ENCODE measurements around the gene MAP3K2. TPM values are rescaled to one million over a fixed set of nuclear protein-coding genes. Genes with fewer than 3 reads are reported as not detected.

Gene MAP3K2
- total RNA-seq, 1 donor from 2014 or later: 62.2 TPM

GRCh38 chr2:127386246-127386645, 1.5 kb downstream of the MAP3K2 start:
- Histone ChIP-seq H2AFZ (ENCODE audit: low read depth, low read length) (no peak overlapping the region), H3K9me3 (ENCODE audit: insufficient read depth, low read depth, low read length) (no peaks in the 10 kb centered on the region), H3K79me2 (ENCODE audit: insufficient read depth, low read length) (peaks cover 60% of the 10 kb centered on the region), H3K9ac (ENCODE audit: low read length) (peak overlapping the region; percentile 98), H3K4me1 (ENCODE audit: insufficient read depth, low read length) (peaks cover 18% of the 10 kb centered on the region), H3K27me3 (ENCODE audit: insufficient read depth, low read length) (no peaks in the 10 kb centered on the region), H3K36me3 (ENCODE audit: insufficient read depth, low read length) (no peaks in the 10 kb centered on the region), H3K27ac (ENCODE audit: low read depth, low read length) (no peak overlapping the region), H4K20me1 (ENCODE audit: insufficient read depth, low read length) (peaks cover 48% of the 10 kb centered on the region), H3K4me2 (ENCODE audit: low read length) (peak overlapping the region; percentile 88), H3K4me3 (ENCODE audit: insufficient read depth, low read depth, low read length) (peak overlapping the region; percentile 82)
- Mint-ChIP-seq H3K36me3 (ENCODE audit: low read depth, unreplicated experiment) (peaks cover 1% of the 10 kb centered on the region), H3K27ac (ENCODE audit: unreplicated experiment) (peak overlapping the region; percentile 3), H3K9me3 (ENCODE audit: unreplicated experiment) (no peaks in the 10 kb centered on the region), H3K4me3 (ENCODE audit: unreplicated experiment) (peak overlapping the region; percentile 94), H3K27me3 (ENCODE audit: low read depth, unreplicated experiment) (no peaks in the 10 kb centered on the region), H3K4me1 (ENCODE audit: low read depth, unreplicated experiment) (peaks cover 39% of the 10 kb centered on the region)
- TF ChIP-seq EZH2 (IDR thresholded peaks at IDR 0.05; ENCODE audit: insufficient read depth, low read length): no peak
- TF ChIP-seq, protein P1, sequence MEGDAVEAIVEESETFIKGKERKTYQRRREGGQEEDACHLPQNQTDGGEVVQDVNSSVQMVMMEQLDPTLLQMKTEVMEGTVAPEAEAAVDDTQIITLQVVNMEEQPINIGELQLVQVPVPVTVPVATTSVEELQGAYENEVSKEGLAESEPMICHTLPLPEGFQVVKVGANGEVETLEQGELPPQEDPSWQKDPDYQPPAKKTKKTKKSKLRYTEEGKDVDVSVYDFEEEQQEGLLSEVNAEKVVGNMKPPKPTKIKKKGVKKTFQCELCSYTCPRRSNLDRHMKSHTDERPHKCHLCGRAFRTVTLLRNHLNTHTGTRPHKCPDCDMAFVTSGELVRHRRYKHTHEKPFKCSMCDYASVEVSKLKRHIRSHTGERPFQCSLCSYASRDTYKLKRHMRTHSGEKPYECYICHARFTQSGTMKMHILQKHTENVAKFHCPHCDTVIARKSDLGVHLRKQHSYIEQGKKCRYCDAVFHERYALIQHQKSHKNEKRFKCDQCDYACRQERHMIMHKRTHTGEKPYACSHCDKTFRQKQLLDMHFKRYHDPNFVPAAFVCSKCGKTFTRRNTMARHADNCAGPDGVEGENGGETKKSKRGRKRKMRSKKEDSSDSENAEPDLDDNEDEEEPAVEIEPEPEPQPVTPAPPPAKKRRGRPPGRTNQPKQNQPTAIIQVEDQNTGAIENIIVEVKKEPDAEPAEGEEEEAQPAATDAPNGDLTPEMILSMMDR (IDR thresholded peaks at IDR 0.05; ENCODE audit: insufficient read depth, low read depth, low read length): no peak
- DNase-seq (ENCODE audit: low read depth) (no peak), FAIRE-seq (no peak)

DNA sequence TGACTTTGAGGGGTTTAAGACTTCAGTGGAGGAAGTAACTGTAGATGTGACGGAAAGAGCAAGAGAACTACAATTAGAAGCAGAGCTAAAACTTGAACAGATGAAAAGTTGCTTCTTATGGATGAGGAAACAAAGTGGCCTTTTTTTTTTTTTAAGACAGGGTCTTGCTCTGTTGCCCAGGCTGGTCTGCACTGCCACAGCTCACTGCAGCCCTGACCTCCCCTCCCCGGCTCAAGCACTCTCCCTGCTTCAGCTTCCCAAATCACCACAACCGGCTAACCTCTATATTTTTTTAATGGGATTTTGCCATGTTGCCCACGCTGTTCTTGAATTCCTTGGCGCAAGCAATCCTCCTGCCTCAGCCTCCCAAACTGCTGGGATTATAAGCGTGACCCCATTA, 3.2 kb downstream of the MAP3K2 start:
- Mint-ChIP-seq H3K4me3 (ENCODE audit: unreplicated experiment) (peak overlapping the region; percentile 84), H3K27me3 (ENCODE audit: low read depth, unreplicated experiment) (no peaks in the 10 kb centered on the region), H3K9me3 (ENCODE audit: unreplicated experiment) (no peaks in the 10 kb centered on the region), H3K4me1 (ENCODE audit: low read depth, unreplicated experiment) (peaks cover 34% of the 10 kb centered on the region), H3K27ac (ENCODE audit: unreplicated experiment) (no peak overlapping the region), H3K36me3 (ENCODE audit: low read depth, unreplicated experiment) (no peaks in the 10 kb centered on the region)
- no peak overlapping the region for H3K9ac ChIP-seq (ENCODE audit: low read length)
- peaks cover 65% of the 10 kb centered on the region for H4K20me1 ChIP-seq (ENCODE audit: insufficient read depth, low read length)
- no peaks in the 10 kb centered on the region for H3K27me3 ChIP-seq (ENCODE audit: insufficient read depth, low read length)
- H3K4me3 ChIP-seq (ENCODE audit: insufficient read depth, low read depth, low read length): no peak overlapping the region
- FAIRE-seq (no peak), DNase-seq (ENCODE audit: low read depth) (no peak)
- H3K4me2 ChIP-seq (ENCODE audit: low read length): peak overlapping the region; percentile 33
- no peak overlapping the region for H3K27ac ChIP-seq (ENCODE audit: low read depth, low read length)
- TF ChIP-seq, protein P1 (IDR thresholded peaks at IDR 0.05; ENCODE audit: insufficient read depth, low read depth, low read length): no peak
- TF ChIP-seq EZH2 (IDR thresholded peaks at IDR 0.05; ENCODE audit: insufficient read depth, low read length): no peak
- H2AFZ ChIP-seq (ENCODE audit: low read depth, low read length): no peak overlapping the region
- H3K4me1 ChIP-seq (ENCODE audit: insufficient read depth, low read length): peaks cover 18% of the 10 kb centered on the region
- no peaks in the 10 kb centered on the region for H3K9me3 ChIP-seq (ENCODE audit: insufficient read depth, low read depth, low read length)
- H3K79me2 ChIP-seq (ENCODE audit: insufficient read depth, low read length): peaks cover 77% of the 10 kb centered on the region
- no peaks in the 10 kb centered on the region for H3K36me3 ChIP-seq (ENCODE audit: insufficient read depth, low read length)

GRCh38 chr2:127382831-127383230, 4.9 kb downstream of the MAP3K2 start:
- H2AFZ ChIP-seq (ENCODE audit: low read depth, low read length): no peak overlapping the region
- no peak overlapping the region for H3K27ac ChIP-seq (ENCODE audit: low read depth, low read length)
- H3K27me3 ChIP-seq (ENCODE audit: insufficient read depth, low read length): no peaks in the 10 kb centered on the region
- no peak overlapping the region for H3K9ac ChIP-seq (ENCODE audit: low read length)
- FAIRE-seq (no peak), DNase-seq (ENCODE audit: low read depth) (no peak)
- H3K4me3 ChIP-seq (ENCODE audit: insufficient read depth, low read depth, low read length): no peak overlapping the region
- H4K20me1 ChIP-seq (ENCODE audit: insufficient read depth, low read length): peaks cover 71% of the 10 kb centered on the region
- H3K36me3 Mint-ChIP-seq (ENCODE audit: low read depth, unreplicated experiment): no peaks in the 10 kb centered on the region
- H3K9me3 ChIP-seq (ENCODE audit: insufficient read depth, low read depth, low read length): no peaks in the 10 kb centered on the region
- TF ChIP-seq, protein P1 (IDR thresholded peaks at IDR 0.05; ENCODE audit: insufficient read depth, low read depth, low read length): no peak
- no peak for TF ChIP-seq EZH2 (IDR thresholded peaks at IDR 0.05; ENCODE audit: insufficient read depth, low read length)
- peaks cover 11% of the 10 kb centered on the region for H3K4me1 ChIP-seq (ENCODE audit: insufficient read depth, low read length)
- H3K79me2 ChIP-seq (ENCODE audit: insufficient read depth, low read length): peaks cover 94% of the 10 kb centered on the region
- H3K27ac Mint-ChIP-seq (ENCODE audit: unreplicated experiment): no peak overlapping the region
- H3K27me3 Mint-ChIP-seq (ENCODE audit: low read depth, unreplicated experiment): no peaks in the 10 kb centered on the region
- H3K4me3 Mint-ChIP-seq (ENCODE audit: unreplicated experiment): no peak overlapping the region
- no peaks in the 10 kb centered on the region for H3K9me3 Mint-ChIP-seq (ENCODE audit: unreplicated experiment)
- peaks cover 32% of the 10 kb centered on the region for H3K4me1 Mint-ChIP-seq (ENCODE audit: low read depth, unreplicated experiment)
- no peak overlapping the region for H3K4me2 ChIP-seq (ENCODE audit: low read length)
- no peaks in the 10 kb centered on the region for H3K36me3 ChIP-seq (ENCODE audit: insufficient read depth, low read length)
